Left ventricle myocardium inferior (tissue), 1 donor: ENCODE measurements around the gene DGKD. TPM values are rescaled to one million over a fixed set of nuclear protein-coding genes. Genes with fewer than 3 reads are reported as not detected.

Source experiments
- DNase-seq: peaks from one replicate; pipeline ENCODE4 v3.0.0-alpha.2; 2020
- H3K27ac ChIP-seq: fragments of 200-600 bp; replicated peaks from 2 replicates; pipeline ENCODE4 v1.8.0; 2021
- H3K27me3 ChIP-seq: fragments of 200-600 bp; 2 replicates; pipeline ENCODE4 v1.8.0; 2021; ENCODE audit warnings: low read depth
- H3K36me3 ChIP-seq: fragments of 200-600 bp; 2 replicates; pipeline ENCODE4 v1.8.0; 2021
- H3K4me1 ChIP-seq: fragments of 200-600 bp; 2 replicates; pipeline ENCODE4 v1.8.0; 2021
- H3K4me3 ChIP-seq: fragments of 200-600 bp; 2 replicates; pipeline ENCODE4 v1.8.0; 2021; ENCODE audit warnings: mild to moderate bottlenecking, moderate library complexity
- H3K9me3 ChIP-seq: fragments of 200-600 bp; replicated peaks from 2 replicates; pipeline ENCODE4 v1.8.0; 2021
- intact Hi-C: fragments of 100-400 bp; cut with micrococcal nuclease; formaldehyde crosslinking; loops from one replicate; pipeline ENCODE4 v1.11.0; 2022
- total RNA-seq: library from RNA; stranded (reverse); fragmentation: NEBNext Ultra II Directional; extraction: Animal tissue kit (Norgen Biotek cat#: 25700); gene quantifications from one replicate; pipeline ENCODE4 v1.2.1, GENCODE V29; 2021
- TF ChIP-seq, protein P1 (sequence below): fragments of 200-600 bp; IDR thresholded peaks from 2 replicates; pipeline ENCODE4 v1.8.0; 2021; ENCODE audit warnings: antibody characterized with exemption, mild to moderate bottlenecking, borderline replicate concordance
- donor health status: DM: no; HTN: yes; CAD: no; lungs with severe emphysema.

The DGKD gene
- total RNA-seq, 1 donor from 2014 or later: 41.7 TPM

- Histone ChIP-seq H3K4me3 (no peak overlapping the region), H3K4me1 (no peaks in the 10 kb centered on the region), H3K36me3 (no peaks in the 10 kb centered on the region), H3K27me3 (peaks cover 15% of the 10 kb centered on the region), H3K9me3 (peaks cover 6% of the 10 kb centered on the region), H3K27ac (no peak overlapping the region)
- DNase-seq: no peak
- intact Hi-C loops: no loop called here
- TF ChIP-seq, protein P1, sequence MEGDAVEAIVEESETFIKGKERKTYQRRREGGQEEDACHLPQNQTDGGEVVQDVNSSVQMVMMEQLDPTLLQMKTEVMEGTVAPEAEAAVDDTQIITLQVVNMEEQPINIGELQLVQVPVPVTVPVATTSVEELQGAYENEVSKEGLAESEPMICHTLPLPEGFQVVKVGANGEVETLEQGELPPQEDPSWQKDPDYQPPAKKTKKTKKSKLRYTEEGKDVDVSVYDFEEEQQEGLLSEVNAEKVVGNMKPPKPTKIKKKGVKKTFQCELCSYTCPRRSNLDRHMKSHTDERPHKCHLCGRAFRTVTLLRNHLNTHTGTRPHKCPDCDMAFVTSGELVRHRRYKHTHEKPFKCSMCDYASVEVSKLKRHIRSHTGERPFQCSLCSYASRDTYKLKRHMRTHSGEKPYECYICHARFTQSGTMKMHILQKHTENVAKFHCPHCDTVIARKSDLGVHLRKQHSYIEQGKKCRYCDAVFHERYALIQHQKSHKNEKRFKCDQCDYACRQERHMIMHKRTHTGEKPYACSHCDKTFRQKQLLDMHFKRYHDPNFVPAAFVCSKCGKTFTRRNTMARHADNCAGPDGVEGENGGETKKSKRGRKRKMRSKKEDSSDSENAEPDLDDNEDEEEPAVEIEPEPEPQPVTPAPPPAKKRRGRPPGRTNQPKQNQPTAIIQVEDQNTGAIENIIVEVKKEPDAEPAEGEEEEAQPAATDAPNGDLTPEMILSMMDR: no peak
Measured at GRCh38 chr2:233338046-233338445, 16.2 kb upstream of the DGKD start.

- Histone ChIP-seq H3K4me3 (no peak overlapping the region), H3K27ac (no peak overlapping the region), H3K36me3 (no peaks in the 10 kb centered on the region), H3K9me3 (peaks cover 6% of the 10 kb centered on the region), H3K4me1 (no peaks in the 10 kb centered on the region), H3K27me3 (peaks cover 15% of the 10 kb centered on the region)
- no peak for DNase-seq
- TF ChIP-seq, protein P1: no peak
- intact Hi-C loops: no loop called here
Measured at GRCh38 chr2:233338812-233339368, 15.4 kb upstream of the DGKD start.

DNA sequence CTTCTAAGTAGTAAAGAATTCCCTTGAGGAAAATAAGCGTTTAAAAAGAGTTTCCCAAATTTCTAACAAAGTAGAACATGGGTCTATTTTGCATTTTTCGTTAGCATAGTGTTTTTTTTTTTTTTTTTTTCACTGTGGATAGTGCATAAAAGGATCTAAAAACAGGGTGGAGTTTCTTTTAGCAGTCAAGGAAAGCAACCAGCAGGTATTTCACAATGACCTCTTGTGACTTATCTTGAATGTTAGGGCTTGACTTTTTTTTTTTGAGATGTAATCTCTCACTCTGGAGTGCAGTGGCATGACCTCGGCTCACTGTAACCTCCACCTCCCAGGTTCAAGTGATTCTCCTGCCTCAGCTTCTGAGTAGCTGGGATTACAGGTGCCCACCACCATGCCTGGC, 14.9 kb upstream of the DGKD start:
- H3K27ac ChIP-seq: no peak overlapping the region
- H3K27me3 ChIP-seq: peaks cover 15% of the 10 kb centered on the region
- no peaks in the 10 kb centered on the region for H3K36me3 ChIP-seq
- no peak for DNase-seq
- H3K4me3 ChIP-seq: no peak overlapping the region
- H3K4me1 ChIP-seq: no peaks in the 10 kb centered on the region
- peaks cover 6% of the 10 kb centered on the region for H3K9me3 ChIP-seq
- intact Hi-C loops: no loop called here
- TF ChIP-seq, protein P1: no peak

- no peak for DNase-seq
- no peaks in the 10 kb centered on the region for H3K4me1 ChIP-seq
- TF ChIP-seq, protein P1: no peak
- H3K27ac ChIP-seq: no peak overlapping the region
- H3K27me3 ChIP-seq: peaks cover 15% of the 10 kb centered on the region
- no peaks in the 10 kb centered on the region for H3K36me3 ChIP-seq
- intact Hi-C loops: no loop called here
- no peak overlapping the region for H3K4me3 ChIP-seq
- H3K9me3 ChIP-seq: peaks cover 6% of the 10 kb centered on the region
Measured at GRCh38 chr2:233341296-233341695, 13.0 kb upstream of the DGKD start.

DNA sequence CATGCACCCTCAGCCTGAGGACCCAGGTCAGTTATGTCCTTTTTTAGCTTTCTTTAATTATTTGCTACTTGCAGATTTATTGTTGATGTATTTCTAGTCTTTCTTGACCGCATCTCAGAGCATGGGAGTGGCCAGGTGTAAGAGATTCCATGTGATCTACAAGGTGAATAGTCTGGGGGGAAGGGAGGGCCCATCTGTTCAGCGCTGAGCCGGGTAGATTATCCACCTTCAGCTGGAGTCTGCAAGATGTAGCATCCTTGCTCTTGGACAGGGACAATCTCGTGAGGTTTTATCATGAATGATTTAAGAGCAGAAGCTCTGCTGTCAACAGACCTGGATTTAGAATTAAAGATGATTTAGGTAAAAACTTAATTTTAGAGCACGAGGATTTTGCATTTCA, 12.0 kb upstream of the DGKD start:
- H3K36me3 ChIP-seq: no peaks in the 10 kb centered on the region
- peaks cover 6% of the 10 kb centered on the region for H3K9me3 ChIP-seq
- intact Hi-C loops: no loop called here
- no peak for DNase-seq
- TF ChIP-seq, protein P1: no peak
- H3K27me3 ChIP-seq: peaks cover 15% of the 10 kb centered on the region
- no peaks in the 10 kb centered on the region for H3K4me1 ChIP-seq
- no peak overlapping the region for H3K4me3 ChIP-seq
- no peak overlapping the region for H3K27ac ChIP-seq
